GM11168 (cell line): ENCODE measurements around the gene SMYD2.

Experiments
- in situ Hi-C: fragments of 300-500 bp; cut with MboI; formaldehyde crosslinking; loops from one replicate; pipeline ENCODE4 v1.12.0; 2022; ENCODE audit warnings: low sequenced_read_pairs; ENCODE audit not compliant: unreplicated experiment

SMYD2 gene

GRCh38 chr1:214383381-214384372 is 102.7 kb downstream of the SMYD2 start:
- in situ Hi-C loops: no loop called here

GRCh38 chr1:214384373-214385079 is 103.6 kb downstream of the SMYD2 start:
- in situ Hi-C loops: no loop called here

- in situ Hi-C loops: no loop called here
These were observed 104.5 kb downstream of the SMYD2 start for GRCh38 chr1:214385428-214385827.

- in situ Hi-C loops: no loop called here
These were observed 105.4 kb downstream of the SMYD2 start for GRCh38 chr1:214386333-214386732.
